ENCODE data around the gene IFNGR2. TPM values are rescaled to one million over a fixed set of nuclear protein-coding genes. Genes with fewer than 3 reads are reported as not detected.

The IFNGR2 gene
- polyA plus RNA-seq, 2 of the 4 experiments (the other 2 are of a cell fraction) = 24.2 to 47.2 TPM

GRCh38 chr21:33433001-33433400 lies 29.8 kb downstream of the IFNGR2 start:
- WGBS (ENCODE audit: missing lambda C conversion rate) = 94% methylated on average over 8 of the region's 8 CpGs
- DNase-seq (ENCODE audit: low read depth in 1 of 2, low spot score in 1 of 2) (no peak), FAIRE-seq (no peak), ATAC-seq (no peak)
- CTCF ChIA-PET = interaction anchor here (0.6 kb wide), 1 partner anchor 40 kb away, joined by 3 read pairs; no protein-coding TSS in a partner anchor
- no peak for TF ChIP-seq HOXB5 (CRISPR knock-in tag; IDR thresholded peaks at IDR 0.05)
- no peak for TF ChIP-seq CHD4 (IDR thresholded peaks at IDR 0.05; ENCODE audit: borderline replicate concordance)
- TF ChIP-seq, protein P1, sequence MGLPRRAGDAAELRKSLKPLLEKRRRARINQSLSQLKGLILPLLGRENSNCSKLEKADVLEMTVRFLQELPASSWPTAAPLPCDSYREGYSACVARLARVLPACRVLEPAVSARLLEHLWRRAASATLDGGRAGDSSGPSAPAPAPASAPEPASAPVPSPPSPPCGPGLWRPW (IDR thresholded peaks at IDR 0.05) = no peak
- TF ChIP-seq SREBF2 (IDR thresholded peaks at IDR 0.05) = no peak
- TF ChIP-seq HMGXB4 (CRISPR knock-in tag; IDR thresholded peaks at IDR 0.05; ENCODE audit: borderline replicate concordance) = no peak
- H3K4me1 ChIP-seq = peaks cover 17% of the 10 kb centered on the region; the same call in 2 of the 3 replicates
- no peaks in the 10 kb centered on the region for H3K9me3 ChIP-seq
- POLR2A ChIA-PET = no interaction called here
- no peak overlapping the region for H3K4me3 ChIP-seq
- no peak overlapping the region for H3K4me2 ChIP-seq
- no peak overlapping the region for H3K27ac ChIP-seq

DNA sequence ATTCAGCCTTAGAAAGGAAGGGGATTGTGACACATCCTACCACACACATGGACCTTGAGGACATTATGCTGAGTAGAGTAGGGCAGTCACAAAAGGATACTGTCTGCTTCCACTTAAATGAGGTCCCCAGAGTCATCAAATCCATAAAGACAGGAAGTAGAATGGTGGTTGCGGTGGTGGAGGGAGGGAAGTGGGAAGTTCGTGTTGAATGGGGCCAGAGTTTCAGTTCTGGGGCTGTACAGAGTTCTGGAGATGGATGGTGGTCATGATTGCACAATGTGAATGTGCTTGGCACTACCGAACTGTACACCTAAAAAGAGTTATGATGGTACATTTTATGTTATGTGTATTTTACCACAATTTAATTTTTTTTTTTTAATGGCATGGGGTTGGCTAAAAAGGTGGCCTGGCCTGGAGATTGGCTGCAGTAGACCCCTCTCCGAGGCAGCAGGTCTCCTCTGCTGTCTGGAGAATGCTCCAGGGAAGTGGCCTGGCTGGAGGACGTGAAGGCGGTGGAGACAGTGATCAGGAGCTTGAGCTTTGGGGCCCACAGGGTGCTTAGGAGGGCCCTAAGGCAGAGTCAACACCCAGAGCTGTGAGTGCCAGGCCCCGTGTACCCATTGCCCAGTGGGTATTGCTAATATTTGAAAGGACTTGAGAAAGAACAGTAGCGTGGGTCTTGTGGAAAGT lies 30.4 kb downstream of the IFNGR2 start:
- no peak for ATAC-seq
- Histone ChIP-seq H3K4me1 (peaks cover 12% of the 10 kb centered on the region; the same call in 2 of the 3 replicates), H3K4me2 (no peak overlapping the region), H3K27ac (no peak overlapping the region), H3K9me3 (no peaks in the 10 kb centered on the region), H3K4me3 (no peak overlapping the region)
- CTCF ChIA-PET = interaction anchor here (2.1 kb wide), 1 partner anchor 12 kb away, joined by 11 read pairs; no protein-coding TSS in a partner anchor
- no peak for TF ChIP-seq NFE2L2 (conservative IDR thresholded peaks at IDR 0.05; ENCODE audit: low read length)
- FAIRE-seq = no peak
- POLR2A ChIA-PET = no interaction called here
- no peak for DNase-seq (ENCODE audit: low read depth in 1 of 2, low spot score in 1 of 2)
- WGBS (ENCODE audit: missing lambda C conversion rate) = 91% methylated on average over 8 of the region's 8 CpGs

DNA sequence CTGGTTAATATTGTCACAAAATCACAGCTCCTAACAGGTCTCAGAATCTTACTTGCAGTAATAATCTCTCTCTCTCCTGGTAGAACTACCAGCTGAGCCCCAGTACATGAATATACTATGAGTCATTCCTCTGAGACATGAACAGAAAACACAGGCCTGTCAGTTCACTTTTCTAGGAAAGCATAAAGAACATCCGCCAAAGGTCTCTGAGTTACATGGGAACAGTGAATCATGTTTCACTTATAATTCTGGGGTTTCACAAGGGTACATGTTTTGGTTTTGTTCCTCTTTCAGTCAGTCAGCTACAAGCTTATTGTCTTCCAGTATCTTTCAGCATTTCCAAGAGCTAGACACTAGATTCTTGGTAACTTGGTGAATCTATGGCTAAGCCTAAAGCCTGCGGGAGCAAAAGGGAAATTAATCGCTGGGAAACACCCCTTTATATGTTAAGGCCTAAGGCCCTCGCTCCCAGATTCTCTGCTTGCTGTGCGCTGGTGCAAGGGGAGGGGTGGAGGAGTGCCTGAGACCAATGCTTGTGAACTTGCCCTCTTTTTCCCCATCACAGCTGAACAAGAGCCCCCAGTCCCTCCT lies 31.7 kb downstream of the IFNGR2 start:
- POLR2A ChIA-PET = no interaction called here
- peak in 1 of 2 experiments; percentile 30 for DNase-seq (ENCODE audit: low read depth in 1 of 2, low spot score in 1 of 2)
- 91% methylated on average over 5 of the region's 5 CpGs for WGBS (ENCODE audit: missing lambda C conversion rate)
- peaks cover 7% of the 10 kb centered on the region; the same call in 1 of the 3 replicates for H3K4me1 ChIP-seq
- no peaks in the 10 kb centered on the region for H3K9me3 ChIP-seq
- H3K27ac ChIP-seq = no peak overlapping the region
- no peak for TF ChIP-seq ZC3H11A (IDR thresholded peaks at IDR 0.05)
- 0 out of 2 replicates have a peak, but pooled peaks have one; percentile 23 for TF ChIP-seq FOSL2 (IDR thresholded peaks at IDR 0.05)
- TF ChIP-seq FOSL2 (CRISPR knock-in tag; IDR thresholded peaks at IDR 0.05) = peak; percentile 61
- ATAC-seq = peak in 1 of 2 experiments; percentile 42; a peak in 4 of 6 replicates
- H3K4me3 ChIP-seq = no peak overlapping the region
- CTCF ChIA-PET = interaction anchor here (0.5 to 2.1 kb wide), 4 partner anchors 10 to 238 kb away, joined by 3 to 11 read pairs (median 3); no protein-coding TSS in a partner anchor
- FAIRE-seq = no peak
- no peak overlapping the region for H3K4me2 ChIP-seq

GRCh38 chr21:33437140-33437539 lies 33.9 kb downstream of the IFNGR2 start:
- Histone ChIP-seq H3K4me1 (peaks cover 17% of the 10 kb centered on the region), H3K4me2 (no peak overlapping the region), H3K9me3 (no peaks in the 10 kb centered on the region), H3K27ac (no peak overlapping the region), H3K4me3 (no peak overlapping the region)
- CTCF ChIA-PET = interaction anchor here (0.7 to 1.7 kb wide), 5 partner anchors 8 to 240 kb away, joined by 3 to 7 read pairs (median 5); partner anchors contain the start of gene TMEM50B
- 93% methylated on average over 6 of the region's 6 CpGs for WGBS (ENCODE audit: missing lambda C conversion rate)
- POLR2A ChIA-PET = interaction anchor here (0.6 kb wide), 1 partner anchor 60 kb away, joined by 3 read pairs; no protein-coding TSS in a partner anchor
- FAIRE-seq (no peak), DNase-seq (ENCODE audit: low read depth in 1 of 2, low spot score in 1 of 2) (no peak), ATAC-seq (no peak)
- TF ChIP-seq ZC3H11A (IDR thresholded peaks at IDR 0.05) = no peak
- TF ChIP-seq BHLHE40 (IDR thresholded peaks at IDR 0.05; ENCODE audit: low read depth, low read length) = no peak
- TF ChIP-seq HDAC2 (IDR thresholded peaks at IDR 0.05) = no peak
- TF ChIP-seq MAX (IDR thresholded peaks at IDR 0.05) = no peak
- TF ChIP-seq TP53 (CRISPR knock-in tag; IDR thresholded peaks at IDR 0.05) = no peak
- no peak for TF ChIP-seq CHD2 (IDR thresholded peaks at IDR 0.05; ENCODE audit: low read length, partially characterized antibody)
- TF ChIP-seq RFX5 (IDR thresholded peaks at IDR 0.05) = no peak
